Sciatic nerve (tissue), 2 donors: Measurements from ENCODE around the gene SELENOM. TPM values are rescaled to one million over a fixed set of nuclear protein-coding genes. Genes with fewer than 3 reads are reported as not detected.

Experiments
- ATAC-seq: fragments of 200-7000 bp; cut with Tn5 transposase; one replicate; pipeline ENCODE4 v1.9.1; 2020; ENCODE audit warnings: mild to moderate bottlenecking, moderate library complexity
- DNase-seq: peaks from one replicate; pipeline ENCODE4 v3.0.0-alpha.2; 2020; ENCODE audit warnings: low spot score
- intact Hi-C: fragments of 100-400 bp; cut with DNase I; formaldehyde crosslinking; loops from one replicate; pipeline ENCODE4 v1.14.2; 2022
- total RNA-seq: library from RNA; stranded (reverse); fragmentation: NEBNext Ultra II Directional; extraction: Animal tissue kit (Norgen Biotek cat#: 25700); gene quantifications from one replicate; pipeline ENCODE4 v1.2.1, GENCODE V29; 2021
- donor health status: DM: no; HTN: no; CAD: no.
- donor health status: DM: no; HTN: no; CAD: no.

The SELENOM gene
- total RNA-seq, 1 donor from 2014 or later, result 159 TPM

- DNase-seq (no peak), ATAC-seq (no peak)
- intact Hi-C loops, result no loop called here
These were observed 28.3 kb upstream of the SELENOM start for GRCh38 chr22:31135706-31136105.

- no peak for DNase-seq
- ATAC-seq, result no peak
- intact Hi-C loops, result no loop called here
These were observed 27.3 kb upstream of the SELENOM start for GRCh38 chr22:31134688-31135087.

- peak; percentile 15 for ATAC-seq
- DNase-seq, result no peak
- intact Hi-C loops, result no loop called here
These were observed 26.5 kb upstream of the SELENOM start for GRCh38 chr22:31133911-31134310.

- DNase-seq (no peak), ATAC-seq (no peak)
- intact Hi-C loops, result no loop called here
These were observed 23.5 kb upstream of the SELENOM start for GRCh38 chr22:31130873-31131272.

GRCh38 chr22:31128156-31128555, 20.8 kb upstream of the SELENOM start:
- DNase-seq, result no peak
- no peak for ATAC-seq
- intact Hi-C loops, result no loop called here

GRCh38 chr22:31127181-31127772, 19.9 kb upstream of the SELENOM start:
- no peak for ATAC-seq
- intact Hi-C loops, result no loop called here
- no peak for DNase-seq

- no peak for ATAC-seq
- DNase-seq, result no peak
- intact Hi-C loops, result no loop called here
These were observed 19.5 kb upstream of the SELENOM start for GRCh38 chr22:31126869-31127175.

- intact Hi-C loops, result no loop called here
- ATAC-seq, result no peak
- DNase-seq, result no peak
These were observed 18.9 kb upstream of the SELENOM start for GRCh38 chr22:31126128-31126868.

- DNase-seq (no peak), ATAC-seq (no peak)
- intact Hi-C loops, result no loop called here
These were observed 18.3 kb upstream of the SELENOM start for GRCh38 chr22:31125521-31126117.

- DNase-seq, result no peak
- ATAC-seq, result no peak
- intact Hi-C loops, result no loop called here
These were observed 17.6 kb upstream of the SELENOM start for GRCh38 chr22:31124811-31125465.

GRCh38 chr22:31124290-31124689, 16.9 kb upstream of the SELENOM start:
- intact Hi-C loops, result no loop called here
- DNase-seq (no peak), ATAC-seq (no peak)

GRCh38 chr22:31123292-31123602, 15.9 kb upstream of the SELENOM start:
- no peak for ATAC-seq
- intact Hi-C loops, result no loop called here
- no peak for DNase-seq

- DNase-seq, result no peak
- intact Hi-C loops, result no loop called here
- peak; percentile 74 for ATAC-seq
These were observed 15.3 kb upstream of the SELENOM start, which contains the start of gene INPP5J for GRCh38 chr22:31122532-31123291. INPP5J (plus strand) TSS chr22:31122966; CDS start chr22:31123015, 49 bp downstream.

GRCh38 chr22:31122196-31122531, 14.8 kb upstream of the SELENOM start:
- intact Hi-C loops, result no loop called here
- DNase-seq (no peak), ATAC-seq (peak; percentile 5)

GRCh38 chr22:31121403-31121802, 14.0 kb upstream of the SELENOM start:
- ATAC-seq (no peak), DNase-seq (no peak)
- intact Hi-C loops, result no loop called here

- ATAC-seq (no peak), DNase-seq (no peak)
- intact Hi-C loops, result no loop called here
These were observed 13.3 kb upstream of the SELENOM start for GRCh38 chr22:31120642-31121041.

GRCh38 chr22:31120230-31120629, 12.9 kb upstream of the SELENOM start:
- DNase-seq (no peak), ATAC-seq (no peak)
- intact Hi-C loops, result no loop called here

GRCh38 chr22:31119026-31119717, 11.8 kb upstream of the SELENOM start:
- ATAC-seq, result no peak
- intact Hi-C loops, result no loop called here
- no peak for DNase-seq
